Natural killer cell (primary cell): ENCODE results near the gene HBG2. TPM values are rescaled to one million over a fixed set of nuclear protein-coding genes. Genes with fewer than 3 reads are reported as not detected.

ENCODE experiments used
- ATAC-seq, 3 donors: fragments of 150-1000 bp in 2 of 3; fragments of 200-7000 bp in 1 of 3; cut with Tn5 transposase; 1 replicate in 1 of 3; 2 replicates in 2 of 3; pipeline ENCODE4 v1.10.0; 2021; ENCODE audit warnings: mild to moderate bottlenecking in 2 of 3, moderate library complexity in 2 of 3
- DNase-seq, 2 donors: peaks; one replicate each; pipeline versions ENCODE4 v3.0.0 to v3.0.0-alpha.2; 2013 to 2021; ENCODE audit warnings: mixed read lengths in 1 of 2
- H3K27ac ChIP-seq: one replicate; pipeline ENCODE4 v1.5.1; 2013; ENCODE audit warnings: mild to moderate bottlenecking, low read length
- H3K27me3 ChIP-seq: one replicate; pipeline ENCODE4 v1.6.1; 2013; ENCODE audit warnings: low read length; ENCODE audit not compliant: control insufficient read depth, insufficient read depth
- H3K36me3 ChIP-seq: one replicate; pipeline ENCODE4 v1.6.1; 2013; ENCODE audit warnings: low read length; ENCODE audit not compliant: control insufficient read depth, insufficient read depth
- H3K4me1 ChIP-seq: one replicate; pipeline ENCODE4 v1.6.1; 2013; ENCODE audit warnings: low read length; ENCODE audit not compliant: control insufficient read depth, insufficient read depth
- H3K4me3 ChIP-seq: one replicate; pipeline ENCODE4 v1.5.1; 2013; ENCODE audit warnings: low read length
- H3K9me3 ChIP-seq: one replicate; pipeline ENCODE4 v1.6.1; 2013; ENCODE audit warnings: low read length; ENCODE audit not compliant: control insufficient read depth, insufficient read depth
- H3K27ac Mint-ChIP-seq, 2 donors: one replicate each; pipeline ENCODE4 v1.8.0; 2022; ENCODE audit warnings: mild to moderate bottlenecking in 2 of 2, mixed read lengths in 2 of 2, moderate library complexity in 1 of 2
- H3K27me3 Mint-ChIP-seq, 2 donors: one replicate each; pipeline ENCODE4 v1.8.0; 2022; ENCODE audit warnings: low read depth in 2 of 2, mixed read lengths in 2 of 2
- H3K36me3 Mint-ChIP-seq: one replicate; pipeline ENCODE4 v1.8.0; 2022; ENCODE audit warnings: mixed read lengths
- H3K4me1 Mint-ChIP-seq, 2 donors: one replicate each; pipeline ENCODE4 v1.8.0; 2022; ENCODE audit warnings: mixed read lengths in 2 of 2
- H3K4me3 Mint-ChIP-seq: one replicate; pipeline ENCODE4 v1.8.0; 2022; ENCODE audit warnings: mild to moderate bottlenecking, moderate library complexity, mixed read lengths
- H3K9me3 Mint-ChIP-seq, 2 donors: one replicate each; pipeline ENCODE4 v1.8.0; 2022; ENCODE audit warnings: mixed read lengths in 2 of 2
- CTCF ChIP-seq: fragments of 200-600 bp; IDR thresholded peaks from one replicate; pipeline ENCODE4 v1.8.0; 2022; ENCODE audit warnings: antibody characterized with exemption
- whole genome bisulfite sequencing: methylation state at CpG from one replicate; pipeline ENCODE4 v1.1.7; 2013; ENCODE audit warnings: missing lambda C conversion rate; ENCODE audit not compliant: insufficient coverage; 5-methylcytosine and 5-hydroxymethylcytosine counted together
- intact Hi-C: fragments of 100-400 bp; cut with micrococcal nuclease; formaldehyde crosslinking; loops from one replicate; pipeline ENCODE4 v1.14.2; 2022
- total RNA-seq, 4 donors: library from RNA; stranded (reverse); fragments of 120-200 nt in 1 of 4; gene quantifications; one replicate each; pipeline versions ENCODE4 v1.2.3 to v1.2.4, GENCODE V29; 2013 to 2022

Gene HBG2
- total RNA-seq, 3 donors from 2014 or later (not counting 1 experiment from before 2014, with no cell fraction given), result not detected

- DNase-seq, result no peak
- Histone ChIP-seq H3K4me3 (no peak overlapping the region), H3K36me3 (no peaks in the 10 kb centered on the region), H3K27ac (no peak overlapping the region), H3K27me3 (no peaks in the 10 kb centered on the region), H3K4me1 (no peaks in the 10 kb centered on the region), H3K9me3 (no peaks in the 10 kb centered on the region)
- H3K9me3 Mint-ChIP-seq, result no peaks in the 10 kb centered on the region
- intact Hi-C loops, result loop anchor here (1.0 kb wide), 1 partner anchor 7 kb away; the partner anchor contains the start of gene HBG2
- 62% methylated on average over 6 of the region's 6 CpGs for whole genome bisulfite sequencing
- no peak overlapping the region for H3K4me3 Mint-ChIP-seq
- H3K27me3 Mint-ChIP-seq, result no peaks in the 10 kb centered on the region
- TF ChIP-seq CTCF, result no peak
- no peaks in the 10 kb centered on the region for H3K4me1 Mint-ChIP-seq
- no peak overlapping the region for H3K27ac Mint-ChIP-seq
- no peaks in the 10 kb centered on the region for H3K36me3 Mint-ChIP-seq
- no peak for ATAC-seq
These were observed 7.7 kb downstream of the HBG2 start for GRCh38 chr11:5246772-5247471.

DNA sequence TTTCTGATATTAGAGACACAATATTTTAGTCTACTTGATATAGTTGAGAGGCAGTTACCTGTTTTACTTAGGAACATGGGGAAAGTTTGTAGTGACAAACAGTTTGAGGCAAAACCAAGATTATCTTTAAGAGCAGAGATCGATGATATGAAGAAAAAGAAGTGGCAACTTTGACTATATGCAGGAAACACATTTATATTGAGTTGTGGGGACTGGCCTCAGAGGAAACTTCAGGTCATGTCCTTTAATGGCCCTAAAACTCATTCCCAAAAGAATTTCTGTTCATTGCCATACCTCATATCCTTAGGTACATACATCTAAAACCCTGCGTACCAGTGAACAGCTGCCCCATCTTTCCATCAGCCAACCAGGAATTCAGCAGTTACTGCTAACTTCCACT lies 9.4 kb downstream of the HBG2 start:
- Histone ChIP-seq H3K9me3 (no peaks in the 10 kb centered on the region), H3K4me3 (no peak overlapping the region), H3K27ac (no peak overlapping the region), H3K27me3 (no peaks in the 10 kb centered on the region), H3K36me3 (no peaks in the 10 kb centered on the region), H3K4me1 (no peaks in the 10 kb centered on the region)
- TF ChIP-seq CTCF, result no peak
- 61% methylated on average over 2 of the region's 2 CpGs for WGBS
- no peak for DNase-seq
- H3K27ac Mint-ChIP-seq, result no peak overlapping the region
- no peak for ATAC-seq
- intact Hi-C loops, result no loop called here
- no peaks in the 10 kb centered on the region for H3K9me3 Mint-ChIP-seq
- H3K36me3 Mint-ChIP-seq, result no peaks in the 10 kb centered on the region
- H3K4me3 Mint-ChIP-seq, result no peak overlapping the region
- H3K4me1 Mint-ChIP-seq, result no peaks in the 10 kb centered on the region
- H3K27me3 Mint-ChIP-seq, result peaks cover 0 to 3% of the 10 kb centered on the region in 2 donors

DNA sequence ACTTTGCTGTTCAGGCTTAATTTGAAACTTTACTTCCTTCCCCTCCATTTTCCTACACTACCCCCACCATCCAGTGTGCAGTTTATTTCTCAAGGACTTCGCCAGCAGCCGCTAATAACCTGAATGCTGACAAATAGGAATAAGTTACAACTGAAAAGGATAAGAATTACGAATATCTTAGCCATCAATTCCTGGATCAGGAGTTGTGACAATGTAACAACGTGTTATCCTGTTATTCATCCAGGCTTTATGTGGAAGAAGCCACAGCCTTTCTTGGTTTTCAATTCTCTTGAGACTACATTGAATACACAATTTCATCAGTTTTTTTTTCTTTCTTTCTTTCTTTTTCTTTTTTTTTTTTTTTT lies 10.8 kb downstream of the HBG2 start:
- DNase-seq (no peak), ATAC-seq (no peak)
- H3K4me1 ChIP-seq, result no peaks in the 10 kb centered on the region
- no peak overlapping the region for H3K27ac Mint-ChIP-seq
- no peak overlapping the region for H3K4me3 ChIP-seq
- no peaks in the 10 kb centered on the region for H3K4me1 Mint-ChIP-seq
- peaks cover 0 to 3% of the 10 kb centered on the region in 2 donors for H3K27me3 Mint-ChIP-seq
- H3K27ac ChIP-seq, result no peak overlapping the region
- WGBS, result 83% methylated on average over 4 of the region's 4 CpGs
- intact Hi-C loops, result no loop called here
- H3K9me3 Mint-ChIP-seq, result no peaks in the 10 kb centered on the region
- no peaks in the 10 kb centered on the region for H3K36me3 ChIP-seq
- no peaks in the 10 kb centered on the region for H3K9me3 ChIP-seq
- TF ChIP-seq CTCF, result no peak
- no peaks in the 10 kb centered on the region for H3K36me3 Mint-ChIP-seq
- H3K27me3 ChIP-seq, result no peaks in the 10 kb centered on the region
- H3K4me3 Mint-ChIP-seq, result no peak overlapping the region
